ENCODE data around the gene ODF2.

DNA sequence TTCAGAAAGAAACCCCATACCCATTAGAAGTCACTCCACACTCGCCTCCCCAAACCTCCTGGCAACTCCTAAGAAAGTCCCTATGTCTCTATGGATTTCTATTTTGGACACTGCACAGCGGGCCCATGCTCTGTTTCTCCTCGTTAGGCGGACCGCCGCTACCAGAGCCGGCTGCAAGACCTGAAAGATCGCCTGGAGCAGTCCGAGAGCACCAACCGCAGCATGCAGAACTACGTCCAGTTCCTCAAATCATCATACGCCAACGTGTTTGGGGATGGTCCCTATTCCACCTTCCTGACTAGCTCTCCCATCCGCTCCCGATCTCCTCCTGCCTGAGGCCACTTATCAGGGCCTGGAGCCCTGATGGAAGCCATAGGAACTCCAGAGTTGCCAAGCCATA is 44.1 kb downstream of the ODF2 start:
- TF ChIP-seq, protein P1, sequence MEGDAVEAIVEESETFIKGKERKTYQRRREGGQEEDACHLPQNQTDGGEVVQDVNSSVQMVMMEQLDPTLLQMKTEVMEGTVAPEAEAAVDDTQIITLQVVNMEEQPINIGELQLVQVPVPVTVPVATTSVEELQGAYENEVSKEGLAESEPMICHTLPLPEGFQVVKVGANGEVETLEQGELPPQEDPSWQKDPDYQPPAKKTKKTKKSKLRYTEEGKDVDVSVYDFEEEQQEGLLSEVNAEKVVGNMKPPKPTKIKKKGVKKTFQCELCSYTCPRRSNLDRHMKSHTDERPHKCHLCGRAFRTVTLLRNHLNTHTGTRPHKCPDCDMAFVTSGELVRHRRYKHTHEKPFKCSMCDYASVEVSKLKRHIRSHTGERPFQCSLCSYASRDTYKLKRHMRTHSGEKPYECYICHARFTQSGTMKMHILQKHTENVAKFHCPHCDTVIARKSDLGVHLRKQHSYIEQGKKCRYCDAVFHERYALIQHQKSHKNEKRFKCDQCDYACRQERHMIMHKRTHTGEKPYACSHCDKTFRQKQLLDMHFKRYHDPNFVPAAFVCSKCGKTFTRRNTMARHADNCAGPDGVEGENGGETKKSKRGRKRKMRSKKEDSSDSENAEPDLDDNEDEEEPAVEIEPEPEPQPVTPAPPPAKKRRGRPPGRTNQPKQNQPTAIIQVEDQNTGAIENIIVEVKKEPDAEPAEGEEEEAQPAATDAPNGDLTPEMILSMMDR (IDR thresholded peaks at IDR 0.05; ENCODE audit: borderline replicate concordance, extremely low read depth, low read length, poor library complexity, severe bottlenecking) = no peak
- TF ChIP-seq EZH2 (IDR thresholded peaks at IDR 0.05; ENCODE audit: borderline replicate concordance, low read depth, low read length, severe bottlenecking) = no peak

Data from DND-41 (cell line).